Measurements from ENCODE around the gene ADORA3. TPM values are rescaled to one million over a fixed set of nuclear protein-coding genes. Genes with fewer than 3 reads are reported as not detected.

The ADORA3 gene
- total RNA-seq, 2 experiments from 2014 or later: not detected

- Histone ChIP-seq H3K27ac (ENCODE audit: low read depth in 1 of 2, low read length in 2 of 2) (no peak overlapping the region), H3K36me3 (ENCODE audit: insufficient read depth, low read length) (no peaks in the 10 kb centered on the region), H3K4me3 (ENCODE audit: low read length) (no peak overlapping the region), H3K9me3 (ENCODE audit: control insufficient read depth in 1 of 2, insufficient read depth in 1 of 2, low read length in 2 of 2) (no peaks in the 10 kb centered on the region), H3K27me3 (ENCODE audit: control insufficient read depth in 1 of 2, insufficient read depth in 2 of 2, low read length in 2 of 2) (no peaks in the 10 kb centered on the region), H3K4me1 (ENCODE audit: insufficient read depth, low read length) (peaks cover 96% of the 10 kb centered on the region)
- no peaks in the 10 kb centered on the region for H3K36me3 Mint-ChIP-seq (ENCODE audit: low read depth)
- ChIA-PET POLR2A (no interaction called here), CTCF (no interaction called here)
- ATAC-seq (ENCODE audit: poor library complexity) (no peak), DNase-seq (no peak)
- no peak overlapping the region for H3K4me3 Mint-ChIP-seq
- no peak overlapping the region for H3K27ac Mint-ChIP-seq
- intact Hi-C loops (cut with DNase I, micrococcal nuclease): loop anchor here (2.0 to 5.0 kb wide), 7 partner anchors 38 to 259 kb away; partner anchors contain the start of gene C1orf162 (in 2 of the 2)
- no peak for TF ChIP-seq CTCF (IDR thresholded peaks at IDR 0.05)
- peaks cover 42% of the 10 kb centered on the region for H3K4me1 Mint-ChIP-seq (ENCODE audit: low read depth)
- no peaks in the 10 kb centered on the region for H3K27me3 Mint-ChIP-seq
- no peaks in the 10 kb centered on the region for H3K9me3 Mint-ChIP-seq
These were observed 6.6 kb upstream of the ADORA3 start for GRCh38 chr1:111509997-111510375.

DNA sequence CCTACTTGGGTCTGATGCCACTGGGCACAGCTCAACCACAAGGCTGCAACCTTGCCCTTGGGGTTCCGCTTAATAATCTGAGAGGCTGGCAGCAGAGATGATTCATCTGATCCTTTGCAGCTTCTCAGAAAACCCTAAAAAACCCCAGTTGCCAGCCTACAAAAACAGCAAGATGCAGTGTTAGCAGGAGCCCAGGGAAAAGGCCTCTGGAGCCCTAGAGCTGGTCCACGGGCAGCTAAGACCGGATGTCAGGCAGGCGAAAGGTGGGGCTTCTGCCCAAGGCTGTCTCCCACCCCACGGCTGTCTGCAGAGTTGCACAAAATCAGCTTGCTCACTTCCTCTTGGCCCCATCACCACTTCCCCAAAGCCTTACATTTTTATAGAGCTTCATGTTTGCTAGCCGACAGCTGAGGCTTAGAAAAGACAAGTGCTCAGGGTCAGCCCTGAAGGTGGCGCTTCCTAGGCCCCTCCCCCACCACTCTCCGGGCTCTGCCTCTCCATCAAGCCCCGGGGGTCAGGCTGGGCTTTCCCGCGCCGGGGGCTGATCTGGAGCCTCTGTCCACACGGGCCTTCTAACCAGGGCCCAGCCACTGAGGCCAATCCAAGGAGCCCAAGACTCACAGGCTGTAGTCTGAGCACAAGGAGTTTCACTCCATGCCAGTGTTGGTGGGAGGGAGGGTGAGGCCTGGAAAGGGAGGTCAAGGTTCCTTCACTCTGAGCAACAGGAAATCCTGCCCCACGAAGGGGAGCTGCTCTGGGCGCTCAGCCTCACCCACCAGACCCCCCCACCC lies 4.2 kb upstream of the ADORA3 start:
- no peaks in the 10 kb centered on the region for H3K27me3 ChIP-seq (ENCODE audit: control insufficient read depth in 1 of 2, insufficient read depth in 2 of 2, low read length in 2 of 2)
- Mint-ChIP-seq H3K27ac (no peak overlapping the region), H3K27me3 (no peaks in the 10 kb centered on the region), H3K4me1 (ENCODE audit: low read depth) (peaks cover 55% of the 10 kb centered on the region), H3K4me3 (peak overlapping the region; percentile 84), H3K36me3 (ENCODE audit: low read depth) (no peaks in the 10 kb centered on the region), H3K9me3 (no peaks in the 10 kb centered on the region)
- peak overlapping the region; percentile 83 to 90 for H3K27ac ChIP-seq (ENCODE audit: low read depth in 1 of 2, low read length in 2 of 2)
- no peak for TF ChIP-seq CTCF (IDR thresholded peaks at IDR 0.05)
- ATAC-seq (ENCODE audit: poor library complexity) (peak; percentile 49), DNase-seq (peak in 13 of 14 experiments; percentile 43 to 83 (median 54))
- peaks cover 97% of the 10 kb centered on the region for H3K4me1 ChIP-seq (ENCODE audit: insufficient read depth, low read length)
- ChIA-PET POLR2A (interaction anchor here (0.7 to 2.9 kb wide), 40 partner anchors 9 to 287 kb away, joined by 3 to 81 read pairs (median 5); partner anchors contain the start of genes C1orf162, DDX20, INKA2 and RAP1A), CTCF (interaction anchor here (0.6 to 3.2 kb wide), 62 partner anchors 10 to 282 kb away, joined by 3 to 28 read pairs (median 4); partner anchors contain the start of genes DDX20, INKA2 and RAP1A)
- no peaks in the 10 kb centered on the region for H3K9me3 ChIP-seq (ENCODE audit: control insufficient read depth in 1 of 2, insufficient read depth in 1 of 2, low read length in 2 of 2)
- intact Hi-C loops (cut with DNase I, micrococcal nuclease): loop anchor here (1.0 to 5.0 kb wide), 8 partner anchors 35 to 261 kb away; partner anchors contain the start of gene C1orf162 (in 2 of the 2)
- H3K4me3 ChIP-seq (ENCODE audit: low read length): peak overlapping the region; percentile 46
- no peaks in the 10 kb centered on the region for H3K36me3 ChIP-seq (ENCODE audit: insufficient read depth, low read length)

DNA sequence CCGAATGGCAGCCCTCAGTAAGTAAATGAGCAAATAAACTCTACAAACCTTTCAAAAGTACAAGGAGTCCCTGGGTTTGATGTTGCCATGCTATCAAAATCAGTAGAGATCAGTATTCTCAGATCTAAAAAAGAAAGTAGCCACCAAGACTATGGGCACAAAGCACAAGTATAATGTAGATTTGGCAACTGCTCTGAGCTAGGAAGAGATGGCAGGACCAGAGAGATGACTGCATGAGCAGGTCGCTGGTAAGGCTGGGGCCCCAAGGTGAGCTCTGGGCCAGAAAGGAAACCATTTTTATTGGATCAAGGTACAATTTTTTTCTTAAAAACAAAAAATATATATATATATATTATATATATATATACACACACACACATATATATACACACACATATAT lies 3.1 kb upstream of the ADORA3 start:
- POLR2A ChIA-PET: interaction anchor here (0.9 to 2.9 kb wide), 6 partner anchors 10 to 263 kb away, joined by 4 to 81 read pairs (median 18); partner anchors contain the start of genes C1orf162 and RAP1A
- Histone ChIP-seq H3K9me3 (ENCODE audit: control insufficient read depth in 1 of 2, insufficient read depth in 1 of 2, low read length in 2 of 2) (no peaks in the 10 kb centered on the region), H3K27me3 (ENCODE audit: control insufficient read depth in 1 of 2, insufficient read depth in 2 of 2, low read length in 2 of 2) (no peaks in the 10 kb centered on the region), H3K4me3 (ENCODE audit: low read length) (no peak overlapping the region), H3K36me3 (ENCODE audit: insufficient read depth, low read length) (no peaks in the 10 kb centered on the region), H3K27ac (ENCODE audit: low read depth in 1 of 2, low read length in 2 of 2) (peak overlapping the region in 1 of 2 donors; percentile 47), H3K4me1 (ENCODE audit: insufficient read depth, low read length) (peaks cover 87% of the 10 kb centered on the region)
- DNase-seq (no peak), ATAC-seq (ENCODE audit: poor library complexity) (no peak)
- peak overlapping the region; percentile 13 for H3K4me3 Mint-ChIP-seq
- intact Hi-C loops (cut with DNase I, micrococcal nuclease): loop anchor here (5.0 kb wide), 4 partner anchors 34 to 241 kb away; partner anchors contain the start of gene C1orf162 (in 2 of the 2)
- H3K9me3 Mint-ChIP-seq: no peaks in the 10 kb centered on the region
- peaks cover 59% of the 10 kb centered on the region for H3K4me1 Mint-ChIP-seq (ENCODE audit: low read depth)
- H3K27ac Mint-ChIP-seq: peak overlapping the region; percentile 77
- CTCF ChIA-PET: interaction anchor here (1.0 to 3.2 kb wide), 6 partner anchors 25 to 208 kb away, joined by 3 to 27 read pairs (median 13); partner anchors contain the start of gene RAP1A
- H3K27me3 Mint-ChIP-seq: no peaks in the 10 kb centered on the region
- no peaks in the 10 kb centered on the region for H3K36me3 Mint-ChIP-seq (ENCODE audit: low read depth)
- TF ChIP-seq CTCF (IDR thresholded peaks at IDR 0.05): no peak
